Measurements from ENCODE around the gene RTRAF. TPM values are rescaled to one million over a fixed set of nuclear protein-coding genes. Genes with fewer than 3 reads are reported as not detected.

RTRAF gene
- total RNA-seq, 1 donor from 2014 or later = 178 TPM

DNA sequence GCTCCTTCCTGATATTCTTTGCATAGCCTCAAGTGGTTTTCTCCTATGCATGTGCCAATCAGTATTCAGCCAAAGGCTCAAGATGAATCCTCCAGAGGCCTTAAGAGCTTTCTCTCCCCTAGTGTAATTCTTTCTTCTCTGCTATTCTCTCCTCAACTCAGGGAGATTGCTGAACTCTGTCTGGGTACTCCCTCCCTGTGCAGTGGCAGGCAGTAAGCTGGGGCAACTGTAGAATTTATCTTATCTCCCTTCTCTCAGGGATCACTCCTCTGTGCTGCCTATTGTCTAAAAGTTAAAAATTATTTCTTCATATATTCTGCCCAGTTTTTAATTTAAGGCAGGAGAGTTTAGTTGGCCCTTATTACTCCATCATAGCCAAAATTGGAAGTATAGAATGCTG lies 28.5 kb upstream of the RTRAF start:
- TF ChIP-seq, protein P1, sequence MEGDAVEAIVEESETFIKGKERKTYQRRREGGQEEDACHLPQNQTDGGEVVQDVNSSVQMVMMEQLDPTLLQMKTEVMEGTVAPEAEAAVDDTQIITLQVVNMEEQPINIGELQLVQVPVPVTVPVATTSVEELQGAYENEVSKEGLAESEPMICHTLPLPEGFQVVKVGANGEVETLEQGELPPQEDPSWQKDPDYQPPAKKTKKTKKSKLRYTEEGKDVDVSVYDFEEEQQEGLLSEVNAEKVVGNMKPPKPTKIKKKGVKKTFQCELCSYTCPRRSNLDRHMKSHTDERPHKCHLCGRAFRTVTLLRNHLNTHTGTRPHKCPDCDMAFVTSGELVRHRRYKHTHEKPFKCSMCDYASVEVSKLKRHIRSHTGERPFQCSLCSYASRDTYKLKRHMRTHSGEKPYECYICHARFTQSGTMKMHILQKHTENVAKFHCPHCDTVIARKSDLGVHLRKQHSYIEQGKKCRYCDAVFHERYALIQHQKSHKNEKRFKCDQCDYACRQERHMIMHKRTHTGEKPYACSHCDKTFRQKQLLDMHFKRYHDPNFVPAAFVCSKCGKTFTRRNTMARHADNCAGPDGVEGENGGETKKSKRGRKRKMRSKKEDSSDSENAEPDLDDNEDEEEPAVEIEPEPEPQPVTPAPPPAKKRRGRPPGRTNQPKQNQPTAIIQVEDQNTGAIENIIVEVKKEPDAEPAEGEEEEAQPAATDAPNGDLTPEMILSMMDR (IDR thresholded peaks at IDR 0.05; ENCODE audit: partially characterized antibody, unreplicated experiment) = no peak
- Mint-ChIP-seq H3K9me3 (ENCODE audit: unreplicated experiment) (peaks cover 10% of the 10 kb centered on the region), H3K4me1 (ENCODE audit: low read depth, unreplicated experiment) (peaks cover 7% of the 10 kb centered on the region), H3K36me3 (ENCODE audit: unreplicated experiment) (peaks cover 39% of the 10 kb centered on the region), H3K4me3 (ENCODE audit: unreplicated experiment) (no peak overlapping the region), H3K27me3 (ENCODE audit: unreplicated experiment) (peaks cover 3% of the 10 kb centered on the region), H3K27ac (ENCODE audit: unreplicated experiment) (no peak overlapping the region)
- no peak for DNase-seq

- peaks cover 10% of the 10 kb centered on the region for H3K9me3 Mint-ChIP-seq (ENCODE audit: unreplicated experiment)
- H3K27ac Mint-ChIP-seq (ENCODE audit: unreplicated experiment) = no peak overlapping the region
- no peak overlapping the region for H3K4me3 Mint-ChIP-seq (ENCODE audit: unreplicated experiment)
- H3K36me3 Mint-ChIP-seq (ENCODE audit: unreplicated experiment) = peaks cover 30% of the 10 kb centered on the region
- H3K4me1 Mint-ChIP-seq (ENCODE audit: low read depth, unreplicated experiment) = peaks cover 7% of the 10 kb centered on the region
- TF ChIP-seq, protein P1 (IDR thresholded peaks at IDR 0.05; ENCODE audit: partially characterized antibody, unreplicated experiment) = no peak
- DNase-seq = no peak
- H3K27me3 Mint-ChIP-seq (ENCODE audit: unreplicated experiment) = peaks cover 3% of the 10 kb centered on the region
These were observed 26.6 kb upstream of the RTRAF start for GRCh38 chr14:51962711-51963110.

DNA sequence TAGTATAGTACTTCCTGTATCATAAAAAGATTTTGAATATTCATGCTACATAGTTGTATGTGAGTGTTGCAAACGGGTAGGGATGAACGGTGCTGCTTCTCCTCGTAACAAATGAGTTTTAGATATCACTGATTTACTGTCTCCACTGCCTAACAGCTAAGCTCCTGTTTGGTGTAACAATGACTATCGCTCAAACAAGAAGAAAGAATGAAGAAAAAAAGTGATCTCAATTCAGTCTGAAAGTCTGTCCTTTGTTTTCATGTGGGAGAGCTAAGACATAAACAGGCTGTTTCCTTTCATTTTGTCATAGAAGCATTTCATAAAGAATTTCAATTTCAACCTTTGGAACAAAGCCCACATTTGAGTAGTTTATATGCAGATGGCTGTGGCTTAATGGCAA lies 26.1 kb upstream of the RTRAF start:
- H3K27ac Mint-ChIP-seq (ENCODE audit: unreplicated experiment) = no peak overlapping the region
- H3K4me1 Mint-ChIP-seq (ENCODE audit: low read depth, unreplicated experiment) = peaks cover 7% of the 10 kb centered on the region
- H3K36me3 Mint-ChIP-seq (ENCODE audit: unreplicated experiment) = peaks cover 25% of the 10 kb centered on the region
- DNase-seq = no peak
- peaks cover 10% of the 10 kb centered on the region for H3K9me3 Mint-ChIP-seq (ENCODE audit: unreplicated experiment)
- H3K27me3 Mint-ChIP-seq (ENCODE audit: unreplicated experiment) = peaks cover 3% of the 10 kb centered on the region
- TF ChIP-seq, protein P1 (IDR thresholded peaks at IDR 0.05; ENCODE audit: partially characterized antibody, unreplicated experiment) = no peak
- H3K4me3 Mint-ChIP-seq (ENCODE audit: unreplicated experiment) = no peak overlapping the region

- Mint-ChIP-seq H3K36me3 (ENCODE audit: unreplicated experiment) (peaks cover 5% of the 10 kb centered on the region), H3K27me3 (ENCODE audit: unreplicated experiment) (peaks cover 3% of the 10 kb centered on the region), H3K9me3 (ENCODE audit: unreplicated experiment) (peaks cover 2% of the 10 kb centered on the region), H3K4me1 (ENCODE audit: low read depth, unreplicated experiment) (peaks cover 8% of the 10 kb centered on the region), H3K4me3 (ENCODE audit: unreplicated experiment) (no peak overlapping the region), H3K27ac (ENCODE audit: unreplicated experiment) (no peak overlapping the region)
- TF ChIP-seq, protein P1 (IDR thresholded peaks at IDR 0.05; ENCODE audit: partially characterized antibody, unreplicated experiment) = no peak
- DNase-seq = no peak
These were observed 21.8 kb upstream of the RTRAF start for GRCh38 chr14:51967521-51967920.

GRCh38 chr14:51969852-51970540 lies 19.4 kb upstream of the RTRAF start:
- H3K27ac Mint-ChIP-seq (ENCODE audit: unreplicated experiment) = no peak overlapping the region
- H3K36me3 Mint-ChIP-seq (ENCODE audit: unreplicated experiment) = peaks cover 5% of the 10 kb centered on the region
- H3K4me3 Mint-ChIP-seq (ENCODE audit: unreplicated experiment) = no peak overlapping the region
- TF ChIP-seq, protein P1 (IDR thresholded peaks at IDR 0.05; ENCODE audit: partially characterized antibody, unreplicated experiment) = no peak
- no peak for DNase-seq
- no peaks in the 10 kb centered on the region for H3K27me3 Mint-ChIP-seq (ENCODE audit: unreplicated experiment)
- peaks cover 1% of the 10 kb centered on the region for H3K4me1 Mint-ChIP-seq (ENCODE audit: low read depth, unreplicated experiment)
- peaks cover 2% of the 10 kb centered on the region for H3K9me3 Mint-ChIP-seq (ENCODE audit: unreplicated experiment)

All from glutamatergic neuron (in vitro differentiated cells).